Measurements from ENCODE around the gene LINS1. TPM values are rescaled to one million over a fixed set of nuclear protein-coding genes. Genes with fewer than 3 reads are reported as not detected.
A peak's percentile ranks its signal among the peaks of the same experiment; 100 is the strongest.

The LINS1 gene
- total and polyA plus RNA-seq, 3 experiments from 2014 or later, result 29.6 to 46.1 (median 31.0) TPM

- H3K27me3 Mint-ChIP-seq, result no peaks in the 10 kb centered on the region
- ChIA-PET CTCF (interaction anchor here (1.2 kb wide), 1 partner anchor 17 kb away, joined by 3 read pairs; no protein-coding TSS in a partner anchor), POLR2A (no interaction called here)
- Histone ChIP-seq H3K9me3 (ENCODE audit: low read length) (peaks cover 5% of the 10 kb centered on the region), H3K4me3 (ENCODE audit: low read length) (no peak overlapping the region), H3K27ac (ENCODE audit: low read depth, low read length) (no peak overlapping the region), H3K36me3 (ENCODE audit: insufficient read depth, low read length) (no peaks in the 10 kb centered on the region), H3K27me3 (ENCODE audit: insufficient read depth, low read length, poor library complexity, severe bottlenecking) (no peaks in the 10 kb centered on the region), H3K4me1 (ENCODE audit: insufficient read depth, low read length) (peaks cover 35% of the 10 kb centered on the region)
- H3K4me3 Mint-ChIP-seq, result no peak overlapping the region
- H3K9me3 Mint-ChIP-seq, result peaks cover 0 to 5% (median 0%) of the 10 kb centered on the region in 5 donors
- peaks cover 42 to 67% (median 67%) of the 10 kb centered on the region in 3 donors for H3K4me1 Mint-ChIP-seq
- no peak overlapping the region for H3K27ac Mint-ChIP-seq
- peaks cover 17 to 43% (median 18%) of the 10 kb centered on the region in 3 donors for H3K36me3 Mint-ChIP-seq
- DNase-seq, result no peak
Measured at GRCh38 chr15:100588638-100589242, 13.2 kb downstream of the LINS1 start.

- Histone ChIP-seq H3K4me1 (ENCODE audit: insufficient read depth, low read length) (peaks cover 20% of the 10 kb centered on the region), H3K27ac (ENCODE audit: low read depth, low read length) (no peak overlapping the region), H3K27me3 (ENCODE audit: insufficient read depth, low read length, poor library complexity, severe bottlenecking) (no peaks in the 10 kb centered on the region), H3K4me3 (ENCODE audit: low read length) (no peak overlapping the region), H3K9me3 (ENCODE audit: low read length) (no peaks in the 10 kb centered on the region), H3K36me3 (ENCODE audit: insufficient read depth, low read length) (no peaks in the 10 kb centered on the region)
- Mint-ChIP-seq H3K4me1 (peaks cover 49 to 69% (median 66%) of the 10 kb centered on the region in 3 donors), H3K9me3 (no peaks in the 10 kb centered on the region), H3K27ac (peak overlapping the region in 7 of 8 donors; percentile 47 to 82 (median 74)), H3K4me3 (no peak overlapping the region), H3K36me3 (peaks cover 5 to 47% (median 6%) of the 10 kb centered on the region in 3 donors), H3K27me3 (no peaks in the 10 kb centered on the region)
- DNase-seq, result no peak
- ChIA-PET CTCF (no interaction called here), POLR2A (no interaction called here)
Measured at GRCh38 chr15:100580414-100580813, 21.6 kb downstream of the LINS1 start.

DNA sequence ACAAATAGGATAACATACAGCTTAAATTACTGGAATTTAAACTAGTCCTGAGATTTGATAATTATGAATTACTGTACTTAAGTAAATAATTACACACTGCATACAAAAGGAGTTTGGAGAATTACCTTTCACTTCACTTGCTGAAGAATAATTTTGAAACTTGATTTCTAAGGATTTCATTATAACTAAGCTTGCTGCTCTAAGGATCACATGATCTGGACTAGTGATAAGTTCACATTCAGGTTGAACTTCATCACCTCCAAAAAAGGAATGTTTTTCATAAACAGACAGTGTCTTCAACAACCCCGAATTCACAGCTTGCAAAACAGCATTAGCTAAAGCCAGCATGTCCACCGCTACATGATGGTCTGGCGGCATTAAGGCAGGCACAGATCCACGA lies 28.5 kb downstream of the LINS1 start:
- POLR2A ChIA-PET, result no interaction called here
- Histone ChIP-seq H3K27ac (ENCODE audit: low read depth, low read length) (no peak overlapping the region), H3K4me3 (ENCODE audit: low read length) (no peak overlapping the region), H3K4me1 (ENCODE audit: insufficient read depth, low read length) (peaks cover 23% of the 10 kb centered on the region), H3K36me3 (ENCODE audit: insufficient read depth, low read length) (peaks cover 16% of the 10 kb centered on the region), H3K9me3 (ENCODE audit: low read length) (no peaks in the 10 kb centered on the region), H3K27me3 (ENCODE audit: insufficient read depth, low read length, poor library complexity, severe bottlenecking) (no peaks in the 10 kb centered on the region)
- no peak overlapping the region for H3K4me3 Mint-ChIP-seq
- no peak for DNase-seq
- CTCF ChIA-PET, result interaction anchor here (1.7 to 3.2 kb wide), 3 partner anchors 23 to 645 kb away, joined by 7 to 37 read pairs (median 10); no protein-coding TSS in a partner anchor
- no peaks in the 10 kb centered on the region for H3K27me3 Mint-ChIP-seq
- peak overlapping the region in 4 of 8 donors; percentile 29 to 52 (median 49) for H3K27ac Mint-ChIP-seq
- H3K9me3 Mint-ChIP-seq, result no peaks in the 10 kb centered on the region
- H3K4me1 Mint-ChIP-seq, result peaks cover 27 to 48% (median 41%) of the 10 kb centered on the region in 3 donors
- peaks cover 3 to 72% (median 11%) of the 10 kb centered on the region in 3 donors for H3K36me3 Mint-ChIP-seq

DNA sequence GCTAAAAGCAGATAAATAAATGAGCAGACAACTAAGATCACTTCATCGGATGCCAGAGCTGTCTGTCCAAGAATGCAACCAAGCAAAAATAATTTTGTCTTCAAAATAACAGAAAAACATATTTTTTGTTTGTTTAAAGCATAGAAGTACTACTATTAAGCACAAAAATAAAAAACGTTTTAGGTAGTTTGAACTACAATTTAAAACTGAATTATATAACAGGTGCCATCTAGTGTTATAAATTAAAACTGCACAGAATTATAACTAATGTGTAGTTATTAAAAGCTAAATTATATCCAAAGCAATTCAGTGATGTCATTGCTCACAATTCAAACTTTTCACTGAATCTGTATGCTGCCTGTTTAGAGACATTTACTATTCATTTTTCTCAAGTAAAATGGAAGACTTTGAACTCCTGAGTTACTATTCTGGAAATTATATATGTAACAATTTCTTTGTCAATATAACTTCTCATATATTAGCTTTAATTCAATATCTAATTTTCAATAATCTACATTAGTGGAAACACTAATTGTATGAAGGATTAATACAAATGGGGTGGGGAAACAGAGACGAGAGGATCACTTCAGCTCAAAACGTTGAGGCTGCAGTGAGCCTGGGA lies 29.5 kb downstream of the LINS1 start:
- H3K4me1 Mint-ChIP-seq, result peaks cover 26 to 46% (median 41%) of the 10 kb centered on the region in 3 donors

GRCh38 chr15:100571592-100572167 lies 30.3 kb downstream of the LINS1 start:
- Histone ChIP-seq H3K4me1 (ENCODE audit: insufficient read depth, low read length) (peaks cover 23% of the 10 kb centered on the region), H3K36me3 (ENCODE audit: insufficient read depth, low read length) (peaks cover 16% of the 10 kb centered on the region), H3K4me3 (ENCODE audit: low read length) (peak overlapping the region; percentile 11), H3K9me3 (ENCODE audit: low read length) (no peaks in the 10 kb centered on the region), H3K27ac (ENCODE audit: low read depth, low read length) (no peak overlapping the region), H3K27me3 (ENCODE audit: insufficient read depth, low read length, poor library complexity, severe bottlenecking) (no peaks in the 10 kb centered on the region)
- POLR2A ChIA-PET, result interaction anchor here (1.1 kb wide), 1 partner anchor 231 kb away, joined by 3 read pairs; no protein-coding TSS in a partner anchor
- H3K4me3 Mint-ChIP-seq, result peak overlapping the region in 6 of 7 donors; percentile 17 to 61 (median 45)
- peak overlapping the region in 7 of 8 donors; percentile 27 to 81 (median 52) for H3K27ac Mint-ChIP-seq
- no peaks in the 10 kb centered on the region for H3K9me3 Mint-ChIP-seq
- H3K36me3 Mint-ChIP-seq, result peaks cover 3 to 77% (median 13%) of the 10 kb centered on the region in 3 donors
- no peak for DNase-seq
- CTCF ChIA-PET, result interaction anchor here (1.0 to 3.2 kb wide), 7 partner anchors 15 to 229 kb away, joined by 3 to 37 read pairs (median 7); partner anchors contain the start of genes ADAMTS17, ASB7 and LINS1
- H3K4me1 Mint-ChIP-seq, result peaks cover 21 to 41% (median 35%) of the 10 kb centered on the region in 3 donors
- H3K27me3 Mint-ChIP-seq, result no peaks in the 10 kb centered on the region

More for the DNA sequence above, 29.5 kb downstream of the LINS1 start:
- Histone ChIP-seq H3K4me3 (ENCODE audit: low read length) (no peak overlapping the region), H3K27me3 (ENCODE audit: insufficient read depth, low read length, poor library complexity, severe bottlenecking) (no peaks in the 10 kb centered on the region), H3K36me3 (ENCODE audit: insufficient read depth, low read length) (peaks cover 16% of the 10 kb centered on the region), H3K9me3 (ENCODE audit: low read length) (no peaks in the 10 kb centered on the region), H3K27ac (ENCODE audit: low read depth, low read length) (no peak overlapping the region), H3K4me1 (ENCODE audit: insufficient read depth, low read length) (peaks cover 23% of the 10 kb centered on the region)
- H3K27me3 Mint-ChIP-seq, result no peaks in the 10 kb centered on the region
- H3K4me3 Mint-ChIP-seq, result peak overlapping the region in 1 of 7 donors; percentile 13
- H3K27ac Mint-ChIP-seq, result peak overlapping the region in 4 of 8 donors; percentile 8 to 27 (median 18)
- H3K9me3 Mint-ChIP-seq, result no peaks in the 10 kb centered on the region
- ChIA-PET POLR2A (interaction anchor here (1.1 kb wide), 1 partner anchor 231 kb away, joined by 3 read pairs; no protein-coding TSS in a partner anchor), CTCF (interaction anchor here (0.6 to 3.2 kb wide), 11 partner anchors 14 to 654 kb away, joined by 3 to 37 read pairs (median 4); partner anchors contain the start of genes ADAMTS17, ASB7 and LINS1)
- H3K36me3 Mint-ChIP-seq, result peaks cover 3 to 77% (median 11%) of the 10 kb centered on the region in 3 donors
- peak in 1 of 5 donors; percentile 40 for DNase-seq

DNA sequence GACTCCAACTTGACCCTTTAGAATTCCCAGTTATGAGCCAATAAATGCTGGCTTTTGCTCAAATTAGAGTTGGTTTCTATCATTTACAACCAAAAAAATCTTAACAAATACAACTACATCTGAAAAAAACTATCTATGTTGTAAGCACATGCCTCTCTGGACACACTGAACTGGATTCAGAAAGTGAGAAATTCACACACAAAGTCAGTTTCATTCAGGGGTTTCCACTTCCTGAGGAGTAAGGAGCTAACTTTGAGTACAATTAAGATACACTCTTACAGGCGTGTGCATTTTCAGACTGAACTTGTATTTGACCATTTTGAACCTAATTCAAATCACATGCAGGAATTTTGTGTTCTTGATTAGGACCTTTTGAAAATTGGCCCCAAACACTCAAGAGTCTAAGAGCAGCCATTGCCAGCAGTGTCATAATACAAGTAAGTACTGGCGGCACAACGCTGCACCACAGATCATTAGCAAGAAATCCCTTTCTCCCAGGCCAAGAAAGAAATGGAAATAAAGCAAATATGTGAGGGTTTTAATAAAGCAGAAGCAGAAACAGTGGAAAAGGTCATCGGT lies 31.2 kb downstream of the LINS1 start:
- no peaks in the 10 kb centered on the region for H3K9me3 Mint-ChIP-seq
- H3K36me3 Mint-ChIP-seq, result peaks cover 3 to 74% (median 13%) of the 10 kb centered on the region in 3 donors
- peak overlapping the region in 3 of 7 donors; percentile 7 to 61 (median 47) for H3K4me3 Mint-ChIP-seq
- H3K27me3 Mint-ChIP-seq, result no peaks in the 10 kb centered on the region
- POLR2A ChIA-PET, result no interaction called here
- Histone ChIP-seq H3K27me3 (ENCODE audit: insufficient read depth, low read length, poor library complexity, severe bottlenecking) (no peaks in the 10 kb centered on the region), H3K9me3 (ENCODE audit: low read length) (no peaks in the 10 kb centered on the region), H3K4me1 (ENCODE audit: insufficient read depth, low read length) (peaks cover 23% of the 10 kb centered on the region), H3K27ac (ENCODE audit: low read depth, low read length) (no peak overlapping the region), H3K4me3 (ENCODE audit: low read length) (peak overlapping the region; percentile 11), H3K36me3 (ENCODE audit: insufficient read depth, low read length) (peaks cover 16% of the 10 kb centered on the region)
- peak overlapping the region in 6 of 8 donors; percentile 30 to 81 (median 67) for H3K27ac Mint-ChIP-seq
- peaks cover 14 to 32% (median 31%) of the 10 kb centered on the region in 3 donors for H3K4me1 Mint-ChIP-seq
- DNase-seq, result no peak
- CTCF ChIA-PET, result interaction anchor here (2.7 kb wide), 1 partner anchor 221 kb away, joined by 15 read pairs; no protein-coding TSS in a partner anchor

GRCh38 chr15:100570275-100570674 lies 31.7 kb downstream of the LINS1 start:
- Mint-ChIP-seq H3K4me3 (no peak overlapping the region), H3K36me3 (peaks cover 3 to 73% (median 13%) of the 10 kb centered on the region in 3 donors)
- CTCF ChIA-PET, result interaction anchor here (2.7 kb wide), 1 partner anchor 220 kb away, joined by 15 read pairs; no protein-coding TSS in a partner anchor

More at GRCh38 chr15:100570275-100570674, 31.7 kb downstream of the LINS1 start:
- H3K9me3 Mint-ChIP-seq, result no peaks in the 10 kb centered on the region
- no peaks in the 10 kb centered on the region for H3K27me3 Mint-ChIP-seq
- POLR2A ChIA-PET, result no interaction called here
- Histone ChIP-seq H3K27me3 (ENCODE audit: insufficient read depth, low read length, poor library complexity, severe bottlenecking) (no peaks in the 10 kb centered on the region), H3K9me3 (ENCODE audit: low read length) (no peaks in the 10 kb centered on the region), H3K4me3 (ENCODE audit: low read length) (no peak overlapping the region), H3K36me3 (ENCODE audit: insufficient read depth, low read length) (peaks cover 16% of the 10 kb centered on the region), H3K27ac (ENCODE audit: low read depth, low read length) (no peak overlapping the region), H3K4me1 (ENCODE audit: insufficient read depth, low read length) (peaks cover 23% of the 10 kb centered on the region)
- peaks cover 12 to 27% (median 26%) of the 10 kb centered on the region in 3 donors for H3K4me1 Mint-ChIP-seq
- no peak for DNase-seq
- H3K27ac Mint-ChIP-seq, result peak overlapping the region in 6 of 8 donors; percentile 30 to 81 (median 60)
